Measurements from ENCODE around the gene CNGB1. TPM values are rescaled to one million over a fixed set of nuclear protein-coding genes. Genes with fewer than 3 reads are reported as not detected.
"Not testable (repeated sequence)": the region's sequence is repeated elsewhere in the genome, so short reads cannot be mapped to it uniquely, and the experiment has no call there.

CNGB1 gene
- total RNA-seq, 2 donors from 2014 or later = 0.51 TPM; not detected in 1

GRCh38 chr16:57985204-57986181 is 14.6 kb upstream of the CNGB1 start:
- H3K36me3 Mint-ChIP-seq = peaks cover 0 to 5% of the 10 kb centered on the region in 2 donors
- H3K27ac Mint-ChIP-seq = peak overlapping the region; percentile 29 to 74
- no peak for DNase-seq (ENCODE audit: low spot score in 2 of 2)
- H3K9me3 Mint-ChIP-seq = no peaks in the 10 kb centered on the region
- ATAC-seq = peak; percentile 51 to 65

GRCh38 chr16:57984443-57985203 is 13.7 kb upstream of the CNGB1 start:
- Mint-ChIP-seq H3K27ac (peak overlapping the region; percentile 29 to 74), H3K36me3 (peaks cover 0 to 5% of the 10 kb centered on the region in 2 donors), H3K9me3 (no peaks in the 10 kb centered on the region)

DNA sequence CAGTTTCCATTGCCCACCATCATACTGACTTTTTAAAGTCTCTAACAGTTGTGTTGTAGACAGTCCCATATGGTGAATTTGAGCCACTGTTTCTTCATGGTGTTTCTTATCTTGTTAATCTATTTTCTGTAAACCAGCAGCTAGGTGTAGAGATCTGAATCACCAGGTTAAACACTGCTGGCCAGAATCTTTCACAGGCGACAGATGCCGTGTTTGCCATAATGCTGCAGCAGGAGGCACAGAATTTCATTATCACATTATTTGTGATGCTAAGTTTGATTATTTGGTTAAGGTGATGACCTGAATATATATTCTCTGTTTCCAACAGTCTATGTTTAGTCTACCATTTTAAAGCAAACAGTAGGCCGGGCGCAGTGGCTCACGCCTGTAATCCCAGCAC is 11.5 kb upstream of the CNGB1 start:
- Mint-ChIP-seq H3K9me3 (no peaks in the 10 kb centered on the region), H3K27ac (no peak overlapping the region), H3K36me3 (peaks cover 0 to 5% of the 10 kb centered on the region in 2 donors)
- no peak for DNase-seq (ENCODE audit: low spot score in 2 of 2)
- ATAC-seq = no peak

More at GRCh38 chr16:57984443-57985203, 13.7 kb upstream of the CNGB1 start:
- peak; percentile 95 to 98 for ATAC-seq
- peak; percentile 90 to 91 for DNase-seq (ENCODE audit: low spot score in 2 of 2)

DNA sequence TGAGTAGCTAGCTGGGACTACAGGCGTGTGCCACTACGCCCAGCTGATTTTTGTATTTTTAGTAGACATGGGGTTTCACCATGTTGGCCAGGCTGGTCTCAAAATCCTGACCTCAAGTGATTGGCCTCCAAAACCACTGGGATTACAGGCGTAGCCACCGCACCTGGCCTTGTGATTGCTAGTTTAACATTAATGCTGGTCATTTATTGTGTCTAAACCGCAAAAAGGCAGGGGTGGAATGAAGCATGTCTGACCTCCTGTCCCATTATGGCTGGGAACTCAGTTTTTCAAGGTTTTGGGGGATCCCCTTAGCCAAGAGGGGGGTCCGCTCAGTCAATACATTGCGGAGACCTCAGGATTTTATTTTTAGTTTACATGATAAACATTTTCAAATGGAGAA is 10.7 kb upstream of the CNGB1 start:
- DNase-seq (ENCODE audit: low spot score in 2 of 2) = no peak
- peaks cover 0 to 5% of the 10 kb centered on the region in 2 donors for H3K36me3 Mint-ChIP-seq
- ATAC-seq = no peak
- H3K9me3 Mint-ChIP-seq = no peaks in the 10 kb centered on the region
- no peak overlapping the region for H3K27ac Mint-ChIP-seq

- Mint-ChIP-seq H3K36me3 (peaks cover 0 to under 1% of the 10 kb centered on the region in 2 donors), H3K27ac (no peak overlapping the region), H3K9me3 (no peaks in the 10 kb centered on the region)
- DNase-seq (ENCODE audit: low spot score in 2 of 2) (no peak), ATAC-seq (no peak)
These were observed 8.2 kb upstream of the CNGB1 start for GRCh38 chr16:57979006-57979585.

DNA sequence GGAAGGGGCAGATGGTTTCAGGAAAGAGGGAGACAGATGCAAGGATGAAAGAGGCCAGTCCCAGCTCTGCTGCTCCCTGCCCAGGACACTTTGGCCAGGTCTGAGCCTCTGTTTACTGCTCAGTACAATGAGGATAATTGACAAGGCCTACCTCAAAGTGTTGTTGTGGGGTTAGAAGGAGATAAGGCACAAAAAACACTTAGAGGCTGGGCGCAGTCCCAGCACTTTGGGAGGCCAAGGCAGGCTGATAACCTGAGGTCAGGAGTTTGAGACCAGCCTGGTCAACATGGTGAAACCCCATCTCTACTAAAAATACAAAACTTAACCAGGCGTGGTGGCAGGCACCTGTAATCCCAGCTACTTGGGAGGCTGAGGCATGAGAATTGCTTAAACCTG is 7.1 kb upstream of the CNGB1 start:
- not testable (repeated sequence) for H3K27ac Mint-ChIP-seq; DNase-seq (ENCODE audit: low spot score in 2 of 2); H3K9me3 Mint-ChIP-seq; ATAC-seq; H3K36me3 Mint-ChIP-seq

- DNase-seq (ENCODE audit: low spot score in 2 of 2) = no peak
- ATAC-seq = no peak
- Mint-ChIP-seq H3K9me3 (no peaks in the 10 kb centered on the region), H3K27ac (no peak overlapping the region), H3K36me3 (no peaks in the 10 kb centered on the region)
These were observed 6.6 kb upstream of the CNGB1 start for GRCh38 chr16:57977418-57978069.

GRCh38 chr16:57976331-57976796 is 5.4 kb upstream of the CNGB1 start:
- ATAC-seq (no peak), DNase-seq (ENCODE audit: low spot score in 2 of 2) (no peak)
- Mint-ChIP-seq H3K36me3 (no peaks in the 10 kb centered on the region), H3K27ac (no peak overlapping the region), H3K9me3 (no peaks in the 10 kb centered on the region)

DNA sequence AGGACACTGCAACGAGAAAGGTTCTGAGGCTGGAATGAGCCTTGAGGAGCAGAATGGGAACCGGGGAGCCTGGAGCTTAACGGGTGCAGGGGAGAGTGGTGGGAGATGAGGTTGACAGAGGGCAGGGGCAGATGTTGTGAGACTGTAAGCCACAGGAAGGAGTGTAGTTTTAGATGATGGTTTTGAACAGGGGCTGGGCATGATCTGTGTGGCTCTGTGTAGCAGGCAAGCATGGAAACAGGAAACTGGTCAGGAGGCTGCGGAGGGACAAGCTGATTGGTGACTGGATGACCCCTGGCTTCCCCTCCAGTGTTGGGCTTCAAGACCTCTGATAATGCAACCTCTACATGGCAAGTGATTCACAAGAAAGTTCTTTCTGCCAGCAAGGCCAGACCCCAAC is 1.4 kb upstream of the CNGB1 start:
- no peak for DNase-seq (ENCODE audit: low spot score in 2 of 2)
- H3K9me3 Mint-ChIP-seq = no peaks in the 10 kb centered on the region
- H3K36me3 Mint-ChIP-seq = no peaks in the 10 kb centered on the region
- ATAC-seq = no peak
- H3K27ac Mint-ChIP-seq = no peak overlapping the region

DNA sequence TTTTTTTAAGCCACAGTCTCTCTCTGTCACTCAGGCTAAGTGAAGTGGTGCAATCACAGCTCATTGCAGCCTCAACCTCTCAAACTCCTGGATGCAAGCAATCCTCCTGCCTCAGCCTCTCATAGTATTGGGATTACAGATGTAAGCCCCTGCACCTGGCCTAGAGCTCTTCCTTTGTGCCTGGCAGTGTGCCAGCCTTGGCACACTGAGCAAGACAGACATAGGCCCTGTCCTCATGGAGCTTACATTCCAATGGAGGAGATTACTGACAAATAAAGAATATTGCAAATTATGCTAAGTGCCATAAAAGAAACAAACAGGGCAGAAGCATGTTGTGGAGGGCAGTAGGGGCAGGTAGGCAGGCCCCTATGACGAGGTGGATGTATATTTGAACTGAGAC is 920 bp upstream of the CNGB1 start:
- no peak for DNase-seq (ENCODE audit: low spot score in 2 of 2)
- ATAC-seq = no peak
- Mint-ChIP-seq H3K36me3 (no peaks in the 10 kb centered on the region), H3K9me3 (no peaks in the 10 kb centered on the region), H3K27ac (no peak overlapping the region)

- DNase-seq (ENCODE audit: low spot score in 2 of 2) (no peak), ATAC-seq (no peak)
- H3K9me3 Mint-ChIP-seq = no peaks in the 10 kb centered on the region
- H3K27ac Mint-ChIP-seq = no peak overlapping the region
- no peaks in the 10 kb centered on the region for H3K36me3 Mint-ChIP-seq
These were observed 609 bp downstream of the CNGB1 start for GRCh38 chr16:57970319-57970718.

DNA sequence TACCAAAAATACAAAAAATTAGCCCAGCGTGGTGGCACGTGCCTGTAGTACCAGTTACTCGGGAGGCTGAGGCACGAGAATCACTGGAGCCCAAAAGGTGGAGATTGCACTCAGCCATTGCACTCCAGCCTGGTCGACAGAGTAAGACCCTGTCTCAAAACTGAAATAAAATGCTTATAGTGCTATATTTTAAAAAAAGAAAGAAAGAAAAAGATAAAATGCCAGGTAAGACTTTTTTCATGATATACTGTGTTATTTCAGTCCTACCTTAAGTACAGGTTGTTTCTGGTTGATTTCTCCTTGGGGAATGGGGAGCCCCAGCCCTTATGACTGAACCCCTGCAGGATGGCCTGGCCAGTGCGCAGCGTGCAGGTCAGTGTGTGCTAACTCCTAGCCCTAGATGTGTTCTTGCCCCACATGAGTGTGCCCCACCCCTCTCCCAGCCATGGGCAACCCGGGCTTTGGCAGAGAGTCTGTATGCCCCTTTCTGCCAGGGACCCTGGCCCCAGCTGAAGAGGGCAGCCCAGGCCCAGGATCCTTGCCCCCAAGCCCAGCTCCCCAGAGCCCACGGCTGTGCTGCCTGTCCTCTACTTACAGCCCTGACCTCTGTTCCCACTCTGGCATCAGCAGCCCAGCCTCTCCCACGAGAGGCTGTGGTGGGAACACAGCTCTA is 1.3 kb downstream of the CNGB1 start:
- no peaks in the 10 kb centered on the region for H3K36me3 Mint-ChIP-seq
- no peak for DNase-seq (ENCODE audit: low spot score in 2 of 2)

DNA sequence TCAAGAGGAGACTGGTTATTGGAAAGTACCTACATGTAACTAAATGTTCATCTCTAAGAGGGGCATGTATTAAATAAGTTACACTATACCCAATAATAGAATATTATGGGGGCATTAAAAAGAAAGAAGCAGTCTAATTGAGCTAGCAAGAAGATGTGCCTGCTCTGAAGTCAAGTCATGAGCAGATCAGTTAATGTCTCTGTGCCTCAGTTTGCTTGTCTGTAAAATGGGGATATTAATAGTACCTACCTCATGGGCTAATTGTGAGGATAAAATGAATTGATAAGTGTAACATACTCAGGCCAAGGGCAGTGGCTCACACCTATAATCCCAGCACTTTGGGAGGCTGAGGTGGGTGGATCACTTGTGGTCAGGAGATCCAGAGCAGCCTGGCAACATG is 3.0 kb downstream of the CNGB1 start:
- Mint-ChIP-seq H3K36me3 (no peaks in the 10 kb centered on the region), H3K9me3 (no peaks in the 10 kb centered on the region), H3K27ac (no peak overlapping the region)
- no peak for DNase-seq (ENCODE audit: low spot score in 2 of 2)
- no peak for ATAC-seq

More for the DNA sequence above, 1.3 kb downstream of the CNGB1 start:
- Mint-ChIP-seq H3K9me3 (no peaks in the 10 kb centered on the region), H3K27ac (no peak overlapping the region)
- ATAC-seq = no peak

- Mint-ChIP-seq H3K27ac (no peak overlapping the region), H3K9me3 (no peaks in the 10 kb centered on the region), H3K36me3 (no peaks in the 10 kb centered on the region)
- ATAC-seq (no peak), DNase-seq (ENCODE audit: low spot score in 2 of 2) (no peak)
These were observed 3.9 kb downstream of the CNGB1 start for GRCh38 chr16:57966986-57967385.

GRCh38 chr16:57966204-57966771 is 4.6 kb downstream of the CNGB1 start:
- no peak for DNase-seq (ENCODE audit: low spot score in 2 of 2)
- no peaks in the 10 kb centered on the region for H3K9me3 Mint-ChIP-seq
- H3K27ac Mint-ChIP-seq = no peak overlapping the region
- ATAC-seq = no peak
- H3K36me3 Mint-ChIP-seq = no peaks in the 10 kb centered on the region

Data from activated naive CD4-positive, alpha-beta T cell treated with anti-CD3 and anti-CD28 coated beads, Interleukin-2, amount 50 U/mL, for 72 hours (primary cell).